WERI-Rb-1 (cell line): ENCODE data around the gene STK40.

Experiments used
- DNase-seq: peaks from one replicate; pipeline ENCODE4 v3.0.0-alpha.2; 2020
- H3K27ac ChIP-seq: fragments of 250-450 bp; sonication (Bioruptor Pico); 2 replicates; pipeline ENCODE4 v1.5.1; 2020; ENCODE audit warnings: mild to moderate bottlenecking, moderate library complexity
- H3K27me3 ChIP-seq: fragments of 250-450 bp; sonication (Bioruptor Pico); 2 replicates; pipeline ENCODE4 v1.5.1; 2021; ENCODE audit warnings: mild to moderate bottlenecking, low read depth, moderate library complexity; ENCODE audit not compliant: insufficient read depth, severe bottlenecking
- H3K36me3 ChIP-seq: fragments of 250-450 bp; sonication (Bioruptor Pico); 2 replicates; pipeline ENCODE4 v1.5.1; 2020; ENCODE audit warnings: mild to moderate bottlenecking, moderate library complexity
- H3K4me3 ChIP-seq: 2 replicates; pipeline ENCODE4 v1.5.1; 2011; ENCODE audit warnings: low read depth, mild to moderate bottlenecking, control low read depth, low read length
- H3K9me3 ChIP-seq: fragments of 250-450 bp; sonication (Bioruptor Pico); 2 replicates; pipeline ENCODE4 v1.5.1; 2021; ENCODE audit warnings: mild to moderate bottlenecking, moderate library complexity; ENCODE audit not compliant: severe bottlenecking
- CTCF ChIP-seq: IDR thresholded peaks from 2 replicates; pipeline ENCODE4 v1.5.1; 2011; ENCODE audit warnings: low read depth, mild to moderate bottlenecking, control low read depth, inconsistent platforms, low read length

The STK40 gene

GRCh38 chr1:36320767-36321118 lies 65.0 kb downstream of the STK40 start:
- Histone ChIP-seq H3K27ac (no peak overlapping the region), H3K36me3 (no peaks in the 10 kb centered on the region), H3K9me3 (no peaks in the 10 kb centered on the region), H3K27me3 (no peaks in the 10 kb centered on the region), H3K4me3 (no peak overlapping the region)
- TF ChIP-seq CTCF = no peak
- DNase-seq = no peak

DNA sequence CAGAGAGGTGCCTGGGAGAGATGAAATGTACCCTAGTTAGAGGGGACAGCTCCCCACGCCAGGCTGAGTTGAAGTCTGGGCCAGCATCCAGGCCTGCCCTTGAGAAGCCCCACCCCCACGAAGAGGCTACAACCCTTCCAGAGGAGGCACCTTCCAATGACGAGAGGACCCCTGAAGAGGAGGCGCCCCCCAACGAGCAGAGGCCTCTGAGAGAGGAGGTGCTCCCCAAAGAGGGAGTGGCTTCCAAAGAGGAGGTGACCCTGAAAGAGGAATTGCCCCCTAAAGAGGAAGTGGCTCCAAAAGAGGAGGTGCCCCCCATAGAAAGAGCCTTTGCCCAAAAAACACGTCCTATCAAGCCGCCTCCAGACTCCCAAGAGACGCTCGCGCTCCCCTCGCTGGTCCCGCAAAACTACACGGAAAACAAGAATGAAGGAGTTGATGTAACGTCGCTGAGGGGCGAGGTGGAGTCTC lies 65.4 kb downstream of the STK40 start:
- DNase-seq = no peak
- no peak for TF ChIP-seq CTCF
- Histone ChIP-seq H3K4me3 (no peak overlapping the region), H3K27ac (no peak overlapping the region), H3K9me3 (no peaks in the 10 kb centered on the region), H3K36me3 (no peaks in the 10 kb centered on the region), H3K27me3 (no peaks in the 10 kb centered on the region)

DNA sequence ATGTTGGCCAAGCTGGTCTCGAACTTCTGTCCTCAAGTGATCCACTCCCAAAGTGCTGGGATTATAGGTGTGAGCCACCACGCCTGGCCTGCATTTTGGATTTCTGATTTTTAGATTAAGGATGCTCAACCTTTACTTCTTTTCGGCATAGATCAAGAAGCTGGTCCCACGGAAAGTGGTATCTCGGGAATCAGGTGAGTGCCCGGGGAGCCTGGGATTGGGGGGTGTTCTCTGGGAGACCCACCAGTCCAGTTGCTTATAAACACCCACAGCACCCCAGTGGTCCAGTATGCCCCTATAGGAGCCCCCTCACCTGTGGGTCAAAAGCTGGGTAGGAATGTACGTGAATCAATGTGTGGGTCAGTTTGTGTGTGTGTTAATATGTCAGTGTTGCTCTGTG lies 76.3 kb downstream of the STK40 start:
- H3K36me3 ChIP-seq = peaks cover 9% of the 10 kb centered on the region
- H3K27me3 ChIP-seq = no peaks in the 10 kb centered on the region
- no peak overlapping the region for H3K4me3 ChIP-seq
- DNase-seq = no peak
- no peaks in the 10 kb centered on the region for H3K9me3 ChIP-seq
- no peak for TF ChIP-seq CTCF
- H3K27ac ChIP-seq = no peak overlapping the region

DNA sequence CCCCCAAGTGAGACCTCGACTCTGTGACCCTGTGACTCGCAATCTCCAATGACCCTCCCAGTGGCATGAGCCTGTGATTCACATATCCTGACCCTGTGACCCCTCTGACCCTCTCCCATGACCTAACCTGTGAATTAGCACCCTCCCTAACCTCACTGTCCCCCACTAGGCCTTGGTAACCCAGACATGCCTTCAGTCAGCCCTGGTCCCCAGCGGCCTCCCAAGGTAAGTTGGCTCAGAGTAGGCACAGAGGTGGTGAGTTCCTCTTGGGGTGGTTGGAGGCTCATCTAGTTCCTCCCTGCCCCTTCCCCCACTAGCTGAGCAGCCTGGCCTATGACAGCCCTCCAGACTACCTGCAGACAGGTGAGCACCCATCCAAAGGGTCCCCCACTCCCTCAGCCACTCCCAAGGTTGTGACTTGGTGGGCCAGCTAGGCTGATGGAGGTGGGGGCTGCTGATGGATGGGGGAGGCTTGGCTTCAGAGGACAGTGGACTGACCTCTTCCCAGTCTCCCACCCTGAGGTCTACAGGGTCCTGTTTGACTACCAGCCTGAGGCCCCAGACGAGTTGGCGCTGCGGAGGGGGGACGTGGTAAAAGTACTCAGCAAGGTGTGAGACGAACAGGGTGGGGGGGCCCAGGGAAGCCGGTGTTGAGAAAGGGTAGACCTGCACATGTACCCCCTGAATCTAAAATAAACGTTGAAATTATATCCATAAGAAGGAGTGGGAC lies 78.0 kb downstream of the STK40 start:
- no peaks in the 10 kb centered on the region for H3K9me3 ChIP-seq
- no peaks in the 10 kb centered on the region for H3K27me3 ChIP-seq
- no peak for DNase-seq
- peaks cover 17% of the 10 kb centered on the region for H3K36me3 ChIP-seq
- no peak for TF ChIP-seq CTCF
- H3K4me3 ChIP-seq = peak overlapping the region; percentile 55
- no peak overlapping the region for H3K27ac ChIP-seq

- Histone ChIP-seq H3K27ac (peak overlapping the region; percentile 76), H3K4me3 (peak overlapping the region; percentile 55), H3K36me3 (peaks cover 25% of the 10 kb centered on the region), H3K27me3 (no peaks in the 10 kb centered on the region), H3K9me3 (no peaks in the 10 kb centered on the region)
- DNase-seq = peak; percentile 95
- no peak for TF ChIP-seq CTCF
These were observed 78.7 kb downstream of the STK40 start for GRCh38 chr1:36306902-36307456.
